ENCODE measurements around the gene CHCHD1. TPM values are rescaled to one million over a fixed set of nuclear protein-coding genes. Genes with fewer than 3 reads are reported as not detected.
A peak's percentile ranks its signal among the peaks of the same experiment; 100 is the strongest.

CHCHD1 gene
- polyA plus RNA-seq, 2 of the 4 experiments (the other 2 are of a cell fraction) = 75.4 to 80.6 TPM

- FAIRE-seq = no peak
- DNase-seq (ENCODE audit: low read depth in 1 of 2, low spot score in 1 of 2) = peak; percentile 29 to 58
- Histone ChIP-seq H3K4me3 (peak overlapping the region; percentile 90), H3K4me1 (peaks cover 14% of the 10 kb centered on the region; the same call in 2 of the 3 replicates), H3K27ac (peak overlapping the region; percentile 92 to 95), H3K4me2 (peak overlapping the region; percentile 83), H3K9me3 (no peaks in the 10 kb centered on the region)
- peak; percentile 54 to 55 for ATAC-seq
- POLR2A ChIA-PET = interaction anchor here (0.6 to 1.7 kb wide), 3 partner anchors 25 to 82 kb away, joined by 3 to 6 read pairs (median 5); partner anchors contain the start of gene ZSWIM8
- TF ChIP-seq RAD21 (conservative IDR thresholded peaks at IDR 0.05 in 1 of 2, IDR thresholded peaks at IDR 0.05 in 1 of 2) (no peak), ZFP36 (IDR thresholded peaks at IDR 0.05; ENCODE audit: borderline replicate concordance, partially characterized antibody) (peak; percentile 40)
- 4% methylated on average over 21 of the region's 63 CpGs for WGBS (ENCODE audit: missing lambda C conversion rate)
- CTCF ChIA-PET = interaction anchor here (0.9 to 1.6 kb wide), 4 partner anchors 20 to 68 kb away, joined by 3 to 9 read pairs (median 6); no protein-coding TSS in a partner anchor
Observed at GRCh38 chr10:73810735-73811465, 29.1 kb downstream of the CHCHD1 start.

GRCh38 chr10:73812657-73813056 is 30.8 kb downstream of the CHCHD1 start:
- Histone ChIP-seq H3K4me2 (no peak overlapping the region), H3K4me1 (peaks cover 14% of the 10 kb centered on the region; the same call in 2 of the 3 replicates), H3K27ac (no peak overlapping the region), H3K9me3 (no peaks in the 10 kb centered on the region), H3K4me3 (no peak overlapping the region)
- 88% methylated on average over 4 of the region's 4 CpGs for WGBS (ENCODE audit: missing lambda C conversion rate)
- no peak for DNase-seq (ENCODE audit: low read depth in 1 of 2, low spot score in 1 of 2)
- CTCF ChIA-PET = interaction anchor here (1.0 kb wide), 1 partner anchor 39 kb away, joined by 4 read pairs; no protein-coding TSS in a partner anchor
- POLR2A ChIA-PET = interaction anchor here (0.7 kb wide), 1 partner anchor 27 kb away, joined by 8 read pairs; no protein-coding TSS in a partner anchor
- FAIRE-seq = no peak
- no peak for ATAC-seq
- TF ChIP-seq HMGXB4 (CRISPR knock-in tag; IDR thresholded peaks at IDR 0.05; ENCODE audit: borderline replicate concordance) (no peak), ESRRA (IDR thresholded peaks at IDR 0.05; ENCODE audit: borderline replicate concordance, low read length) (no peak), JUNB (IDR thresholded peaks at IDR 0.05) (no peak), EP300 (IDR thresholded peaks at IDR 0.05) (no peak)

GRCh38 chr10:73813333-73813732 is 31.5 kb downstream of the CHCHD1 start:
- Histone ChIP-seq H3K27ac (no peak overlapping the region), H3K4me3 (no peak overlapping the region), H3K4me1 (peaks cover 14% of the 10 kb centered on the region; the same call in 2 of the 3 replicates), H3K4me2 (no peak overlapping the region), H3K9me3 (no peaks in the 10 kb centered on the region)
- DNase-seq (ENCODE audit: low read depth in 1 of 2, low spot score in 1 of 2) = no peak
- ChIA-PET POLR2A (no interaction called here), CTCF (interaction anchor here (0.8 kb wide), 1 partner anchor 75 kb away, joined by 3 read pairs; no protein-coding TSS in a partner anchor)
- no peak for ATAC-seq
- no peak for FAIRE-seq
- 86% methylated on average over 7 of the region's 7 CpGs for WGBS (ENCODE audit: missing lambda C conversion rate)
- no peak for TF ChIP-seq ZSCAN20 (CRISPR knock-in tag; IDR thresholded peaks at IDR 0.05)
- TF ChIP-seq E2F6 (IDR thresholded peaks at IDR 0.05; ENCODE audit: borderline replicate concordance, low read depth) = no peak
- no peak for TF ChIP-seq HEYL (CRISPR knock-in tag; IDR thresholded peaks at IDR 0.05)
- no peak for TF ChIP-seq EHF (CRISPR knock-in tag; IDR thresholded peaks at IDR 0.05)
- no peak for TF ChIP-seq CBX2 (IDR thresholded peaks at IDR 0.05; ENCODE audit: borderline replicate concordance, low read depth)
- TF ChIP-seq ZFP36 (IDR thresholded peaks at IDR 0.05; ENCODE audit: borderline replicate concordance, partially characterized antibody) = no peak
- no peak for TF ChIP-seq HOXB5 (CRISPR knock-in tag; IDR thresholded peaks at IDR 0.05)
- no peak for TF ChIP-seq ZNF302 (CRISPR knock-in tag; IDR thresholded peaks at IDR 0.05)
- no peak for TF ChIP-seq FOXS1 (CRISPR knock-in tag; IDR thresholded peaks at IDR 0.05)
- TF ChIP-seq SREBF2 (IDR thresholded peaks at IDR 0.05) = no peak

Measured in A549 (cell line).